A673 (cell line): ENCODE data around the gene STRA8. TPM values are rescaled to one million over a fixed set of nuclear protein-coding genes. Genes with fewer than 3 reads are reported as not detected.

Experiments used
- BruUV-seq: library from RNA; stranded (reverse); fragments of 400-500 nt; replicated peaks from 2 replicates; lab custom pipeline; 2021; lab: Mats Ljungman, UMichigan
- CTCF ChIA-PET: fragments of 300-600 bp; sonication (Branson Sonifier 250); formaldehyde crosslinking; loops from one replicate; lab custom pipeline; 2022; ENCODE audit warnings: antibody characterized with exemption; lab: Charles Lee
- POLR2A ChIA-PET: fragments of 300-600 bp; sonication (Branson Sonifier 250); formaldehyde crosslinking; loops from one replicate; lab custom pipeline; 2022; ENCODE audit warnings: antibody characterized with exemption; ENCODE audit not compliant: low non-redundant PET; lab: Charles Lee
- DNase-seq: peaks from one replicate; pipeline ENCODE4 v3.0.0-alpha.2; 2015; ENCODE audit warnings: low spot score
- H3K27ac ChIP-seq: fragments of 200-600 bp; sonication (generic); 2 replicates; pipeline ENCODE4 v1.5.1; 2016; ENCODE audit warnings: mixed run types, low read depth, mild to moderate bottlenecking, mixed read lengths, antibody characterized with exemption, low read length; ENCODE audit not compliant: poor library complexity, severe bottlenecking
- H3K27me3 ChIP-seq: fragments of 200-600 bp; sonication (generic); replicated peaks from 2 replicates; pipeline ENCODE4 v1.6.1; 2017; ENCODE audit warnings: mixed run types, low read depth, mild to moderate bottlenecking, mixed read lengths, antibody characterized with exemption, low read length; ENCODE audit not compliant: insufficient read depth, poor library complexity
- H3K36me3 ChIP-seq: fragments of 200-600 bp; sonication (generic); 2 replicates; pipeline ENCODE4 v1.6.1; 2016; ENCODE audit warnings: mixed run types, mild to moderate bottlenecking, mixed read lengths, antibody characterized with exemption, low read length; ENCODE audit not compliant: insufficient read depth, poor library complexity, severe bottlenecking
- H3K4me1 ChIP-seq: fragments of 200-600 bp; sonication (generic); 2 replicates; pipeline ENCODE4 v1.6.1; 2017; ENCODE audit warnings: mixed run types, mild to moderate bottlenecking, mixed read lengths, antibody characterized with exemption, low read length; ENCODE audit not compliant: insufficient read depth, poor library complexity, severe bottlenecking
- H3K4me3 ChIP-seq: fragments of 200-600 bp; sonication (generic); 2 replicates; pipeline ENCODE4 v1.5.1; 2016; ENCODE audit warnings: low read depth, mixed run types, mild to moderate bottlenecking, mixed read lengths, low read length; ENCODE audit not compliant: poor library complexity, severe bottlenecking
- H3K9me3 ChIP-seq: fragments of 200-600 bp; sonication (generic); 2 replicates; pipeline ENCODE4 v1.6.1; 2016; ENCODE audit warnings: mixed run types, low read depth, mild to moderate bottlenecking, mixed read lengths, antibody characterized with exemption, low read length; ENCODE audit not compliant: poor library complexity, severe bottlenecking
- CTCF ChIP-seq: fragments of 300-800, 200-600 bp; sonication (generic); conservative IDR thresholded peaks from 2 replicates; pipeline ENCODE4 v1.5.1; 2017; ENCODE audit warnings: low read depth, mild to moderate bottlenecking, antibody characterized with exemption, low read length, moderate library complexity, mixed read lengths
- EZH2 ChIP-seq: fragments of 200-600 bp; sonication (generic); IDR thresholded peaks from 2 replicates; pipeline ENCODE4 v1.6.1; 2017; ENCODE audit warnings: borderline replicate concordance, low read depth, mild to moderate bottlenecking, mixed read lengths, antibody characterized with exemption, low read length; ENCODE audit not compliant: poor library complexity, severe bottlenecking
- intact Hi-C: fragments of 100-400 bp; cut with micrococcal nuclease; formaldehyde crosslinking; loops from one replicate; pipeline ENCODE4 v1.10.0; 2022; ENCODE audit not compliant: unreplicated experiment
- total RNA-seq: library from RNA; stranded (reverse); gene quantifications from 2 replicates; pipeline ENCODE4 v1.2.3, GENCODE V29; 2021

Gene STRA8
- total RNA-seq, 1 experiment from 2014 or later = not detected

DNA sequence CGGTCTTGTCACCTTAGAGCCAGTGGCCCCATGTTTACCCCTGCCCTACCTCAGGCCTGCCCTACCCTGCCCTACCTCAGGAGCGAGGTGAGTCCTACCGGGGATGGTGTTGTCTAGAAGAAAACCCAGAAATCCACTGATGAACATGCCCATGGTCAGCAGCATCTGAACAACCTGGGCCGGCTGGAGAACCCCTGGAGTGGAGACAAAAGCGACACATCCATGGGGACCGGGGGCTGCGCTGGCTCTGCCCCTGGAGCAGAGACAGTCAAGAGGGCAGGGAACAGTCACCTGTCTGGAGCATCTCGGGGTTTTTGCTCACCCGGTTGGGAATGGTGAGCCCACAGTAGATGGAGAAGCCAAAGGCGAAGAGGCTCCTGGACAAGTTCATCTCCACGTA, 36.3 kb downstream of the STRA8 start:
- TF ChIP-seq EZH2 (no peak), CTCF (no peak)
- CTCF ChIA-PET = no interaction called here
- POLR2A ChIA-PET = no interaction called here
- DNase-seq = no peak
- Histone ChIP-seq H3K9me3 (no peaks in the 10 kb centered on the region), H3K27me3 (peaks cover 9% of the 10 kb centered on the region), H3K36me3 (no peaks in the 10 kb centered on the region), H3K4me1 (no peaks in the 10 kb centered on the region), H3K27ac (no peak overlapping the region), H3K4me3 (no peak overlapping the region)
- intact Hi-C loops = loop anchor here (5.0 kb wide), 1 partner anchor 583 kb away; no protein-coding TSS in a partner anchor
- BruUV-seq = no TSS peak

DNA sequence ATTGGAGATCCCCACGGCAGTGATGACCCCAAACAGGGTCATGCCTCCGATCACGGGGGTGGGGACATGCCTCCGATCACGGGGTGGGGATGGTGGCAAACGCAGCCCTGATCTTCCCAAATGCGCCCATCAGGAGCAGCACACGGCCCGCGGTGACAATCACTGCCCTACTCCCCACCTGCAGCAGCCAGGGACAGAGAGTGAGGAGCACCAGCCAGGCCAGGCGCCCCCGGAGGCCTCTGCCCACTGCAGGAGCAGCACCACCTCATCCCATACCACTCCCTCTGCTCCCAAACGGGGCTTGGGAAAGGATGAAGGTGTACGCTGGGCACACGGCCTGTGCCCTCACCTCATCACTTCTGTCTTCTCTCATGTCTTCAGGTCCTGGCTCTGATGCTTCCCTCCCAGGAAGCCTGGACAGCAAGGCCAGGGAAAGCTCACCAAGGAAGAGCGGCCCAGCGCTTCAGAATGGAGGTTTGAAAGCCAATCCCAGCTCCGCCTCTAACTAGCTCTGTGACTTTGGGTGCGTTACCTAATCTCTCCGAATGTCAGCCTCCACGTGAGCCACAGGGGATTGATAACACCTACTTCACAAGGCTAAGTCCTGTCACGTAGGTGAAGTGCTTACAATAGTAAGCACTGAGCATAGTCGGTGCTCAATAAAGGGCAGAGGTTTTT, 37.1 kb downstream of the STRA8 start:
- no TSS peak for BruUV-seq
- DNase-seq = no peak
- H3K27me3 ChIP-seq = peaks cover 9% of the 10 kb centered on the region
- ChIA-PET CTCF (interaction anchor here (0.6 kb wide), 1 partner anchor 69 kb away, joined by 3 read pairs; no protein-coding TSS in a partner anchor), POLR2A (no interaction called here)
- intact Hi-C loops = loop anchor here (5.0 kb wide), 1 partner anchor 583 kb away; no protein-coding TSS in a partner anchor
- H3K36me3 ChIP-seq = no peaks in the 10 kb centered on the region
- no peak overlapping the region for H3K27ac ChIP-seq
- TF ChIP-seq CTCF (no peak), EZH2 (no peak)
- H3K4me1 ChIP-seq = no peaks in the 10 kb centered on the region
- H3K4me3 ChIP-seq = no peak overlapping the region
- H3K9me3 ChIP-seq = no peaks in the 10 kb centered on the region

- H3K27me3 ChIP-seq = peaks cover 9% of the 10 kb centered on the region
- TF ChIP-seq EZH2 (no peak), CTCF (no peak)
- no peak overlapping the region for H3K4me3 ChIP-seq
- H3K9me3 ChIP-seq = no peaks in the 10 kb centered on the region
- CTCF ChIA-PET = no interaction called here
- POLR2A ChIA-PET = no interaction called here
- no peaks in the 10 kb centered on the region for H3K36me3 ChIP-seq
- no peak for DNase-seq
- H3K27ac ChIP-seq = no peak overlapping the region
- no peaks in the 10 kb centered on the region for H3K4me1 ChIP-seq
- intact Hi-C loops = loop anchor here (5.0 kb wide), 1 partner anchor 584 kb away; no protein-coding TSS in a partner anchor
- no TSS peak for BruUV-seq
Measured at GRCh38 chr7:135271255-135271615, 37.6 kb downstream of the STRA8 start.
